Measurements from ENCODE around the gene CMSS1. TPM values are rescaled to one million over a fixed set of nuclear protein-coding genes. Genes with fewer than 3 reads are reported as not detected.
A peak's percentile ranks its signal among the peaks of the same experiment; 100 is the strongest.

The CMSS1 gene
- total RNA-seq, 1 donor from 2014 or later: 35.7 TPM

DNA sequence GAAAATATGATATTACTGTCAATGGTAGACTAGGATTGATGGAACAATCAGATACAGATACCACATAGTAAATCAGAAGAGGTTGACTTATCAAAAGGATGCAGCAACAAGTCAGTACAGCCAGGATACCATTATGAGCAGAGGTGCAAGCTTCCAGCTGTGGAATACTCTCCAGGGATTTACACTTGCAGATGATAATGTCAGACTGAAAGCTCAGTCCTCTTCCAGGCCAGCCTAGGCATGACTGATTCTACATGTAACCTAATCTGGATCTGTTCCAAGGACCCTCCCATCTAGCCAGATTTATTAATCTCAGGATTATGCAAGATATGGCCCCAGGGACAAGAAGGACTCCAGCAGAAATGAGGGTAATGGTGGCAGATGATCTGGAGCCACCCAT, 288.4 kb downstream of the CMSS1 start:
- Mint-ChIP-seq H3K4me1 (ENCODE audit: low read depth) (peaks cover 59% of the 10 kb centered on the region), H3K36me3 (ENCODE audit: insufficient read depth) (peaks cover 2% of the 10 kb centered on the region), H3K9me3 (ENCODE audit: low read depth) (peaks cover 2% of the 10 kb centered on the region), H3K27ac (peak overlapping the region; percentile 94), H3K4me3 (ENCODE audit: low read depth) (no peak overlapping the region), H3K27me3 (no peaks in the 10 kb centered on the region)
- no peak for TF ChIP-seq CTCF (IDR thresholded peaks at IDR 0.05; ENCODE audit: unreplicated experiment)
- no peak for DNase-seq (ENCODE audit: low spot score, unreplicated experiment)

DNA sequence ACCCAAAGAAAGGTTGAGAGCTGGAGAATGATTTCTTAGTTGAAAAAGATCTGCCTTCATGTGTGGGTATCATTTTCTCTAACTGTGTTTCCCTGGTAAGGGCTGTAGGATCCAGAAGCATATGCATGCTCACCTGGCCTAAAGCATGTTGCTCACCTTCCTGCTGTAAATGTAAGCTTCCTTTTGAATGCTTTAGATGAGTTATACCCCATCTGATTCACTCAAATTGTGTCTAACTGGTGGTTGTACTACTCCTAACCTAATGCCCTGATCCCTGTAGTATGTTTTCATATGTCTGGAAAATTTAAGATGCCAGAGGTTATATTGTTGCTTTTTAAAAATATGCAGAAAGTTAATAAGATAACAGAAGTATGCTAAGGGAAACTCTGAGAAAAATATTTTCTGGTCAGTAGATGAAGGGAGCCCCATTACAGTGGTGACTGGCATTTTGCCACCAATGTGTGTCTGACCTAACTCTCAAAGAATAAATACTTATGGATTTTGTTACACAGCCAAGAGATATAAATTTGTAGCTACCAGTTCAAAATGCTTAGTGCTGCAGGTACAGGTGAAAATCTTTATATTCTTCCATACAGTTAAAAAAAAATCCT, 289.0 kb downstream of the CMSS1 start:
- no peaks in the 10 kb centered on the region for H3K27me3 Mint-ChIP-seq
- peaks cover 58% of the 10 kb centered on the region for H3K4me1 Mint-ChIP-seq (ENCODE audit: low read depth)
- H3K36me3 Mint-ChIP-seq (ENCODE audit: insufficient read depth): no peaks in the 10 kb centered on the region
- H3K4me3 Mint-ChIP-seq (ENCODE audit: low read depth): no peak overlapping the region
- H3K9me3 Mint-ChIP-seq (ENCODE audit: low read depth): no peaks in the 10 kb centered on the region
- no peak for TF ChIP-seq CTCF (IDR thresholded peaks at IDR 0.05; ENCODE audit: unreplicated experiment)
- no peak for DNase-seq (ENCODE audit: low spot score, unreplicated experiment)
- H3K27ac Mint-ChIP-seq: peak overlapping the region; percentile 94

DNA sequence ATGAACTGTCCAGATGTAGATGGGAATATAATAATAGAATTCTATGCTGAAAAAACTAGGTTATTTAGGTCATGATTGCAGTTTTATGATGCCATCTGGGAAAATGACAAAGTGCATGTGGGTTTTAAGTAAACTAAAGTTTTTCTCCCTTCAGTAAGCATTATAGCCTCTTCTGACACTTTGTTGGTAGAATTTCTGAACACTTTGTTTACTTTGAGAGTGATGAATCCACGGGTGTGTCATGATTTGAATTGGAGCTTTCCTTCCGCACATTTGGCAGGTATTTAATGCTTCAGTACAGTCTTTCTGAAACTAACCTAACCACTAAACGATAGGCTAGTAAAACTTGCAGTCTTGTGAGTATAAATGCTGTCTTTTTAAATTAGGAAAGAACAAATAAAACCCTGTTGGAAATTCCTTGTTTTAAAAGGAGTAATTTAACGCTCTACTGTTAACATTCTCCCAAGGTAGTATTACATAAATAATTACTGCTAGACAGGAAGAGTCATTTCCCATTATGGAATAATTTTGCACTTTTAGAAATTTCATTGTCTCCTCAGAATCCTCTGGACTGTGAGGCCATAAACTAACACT, 289.7 kb downstream of the CMSS1 start:
- no peak for DNase-seq (ENCODE audit: low spot score, unreplicated experiment)
- H3K36me3 Mint-ChIP-seq (ENCODE audit: insufficient read depth): no peaks in the 10 kb centered on the region
- no peak overlapping the region for H3K4me3 Mint-ChIP-seq (ENCODE audit: low read depth)
- H3K9me3 Mint-ChIP-seq (ENCODE audit: low read depth): no peaks in the 10 kb centered on the region
- TF ChIP-seq CTCF (IDR thresholded peaks at IDR 0.05; ENCODE audit: unreplicated experiment): no peak
- H3K27ac Mint-ChIP-seq: peak overlapping the region; percentile 39
- peaks cover 58% of the 10 kb centered on the region for H3K4me1 Mint-ChIP-seq (ENCODE audit: low read depth)
- H3K27me3 Mint-ChIP-seq: no peaks in the 10 kb centered on the region

DNA sequence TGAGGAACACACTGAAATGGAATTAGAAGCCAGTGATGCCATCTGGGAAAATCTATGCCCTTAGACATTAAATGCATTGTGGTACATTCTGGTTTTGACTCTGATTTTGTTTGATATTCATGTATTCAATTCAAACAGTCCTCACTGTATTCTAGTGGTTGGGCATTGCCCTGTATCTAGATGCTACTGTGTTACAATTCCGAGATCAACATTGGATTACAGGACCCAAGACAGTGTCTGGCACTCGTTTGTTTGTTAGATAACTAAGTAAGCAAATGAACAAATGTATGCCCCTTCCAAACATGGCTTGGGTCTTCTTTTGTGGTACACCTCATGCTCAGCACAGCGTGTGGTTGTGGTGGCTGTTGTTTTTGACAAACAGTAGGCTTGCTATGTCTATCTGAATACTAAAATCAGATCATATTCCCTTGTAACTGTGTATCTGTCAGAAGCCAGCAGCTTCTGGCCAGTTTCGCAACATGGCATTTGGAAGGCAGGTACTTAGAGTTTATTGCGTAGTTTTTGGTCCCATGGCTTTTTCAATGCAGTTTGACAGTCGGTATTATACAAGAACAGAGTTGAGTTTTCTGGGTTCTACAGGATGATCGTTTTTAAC, 290.9 kb downstream of the CMSS1 start:
- Mint-ChIP-seq H3K9me3 (ENCODE audit: low read depth) (no peaks in the 10 kb centered on the region), H3K27me3 (no peaks in the 10 kb centered on the region), H3K4me3 (ENCODE audit: low read depth) (no peak overlapping the region), H3K27ac (no peak overlapping the region), H3K36me3 (ENCODE audit: insufficient read depth) (no peaks in the 10 kb centered on the region), H3K4me1 (ENCODE audit: low read depth) (peaks cover 50% of the 10 kb centered on the region)
- DNase-seq (ENCODE audit: low spot score, unreplicated experiment): no peak
- TF ChIP-seq CTCF (IDR thresholded peaks at IDR 0.05; ENCODE audit: unreplicated experiment): no peak

DNA sequence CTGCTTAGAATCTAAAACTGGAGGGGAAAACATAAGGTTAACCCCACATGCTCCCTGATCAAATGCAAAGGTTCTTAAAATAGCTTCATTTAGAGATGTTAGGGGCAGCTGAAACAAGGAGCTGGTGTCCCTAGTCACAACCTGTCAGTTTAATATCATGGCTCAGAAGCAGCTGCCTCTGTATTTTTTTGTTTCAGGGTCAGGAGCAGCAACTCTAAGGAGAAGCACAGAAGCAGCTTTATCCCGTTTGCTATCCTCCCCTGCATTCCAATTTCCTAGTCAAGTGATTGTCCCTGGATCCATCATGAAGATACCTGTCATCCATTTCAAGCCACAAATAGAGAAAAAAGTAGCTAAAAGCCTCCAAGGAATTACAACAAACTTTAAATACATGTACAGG, 292.5 kb downstream of the CMSS1 start:
- no peak overlapping the region for H3K27ac Mint-ChIP-seq
- no peak for DNase-seq (ENCODE audit: low spot score, unreplicated experiment)
- H3K4me3 Mint-ChIP-seq (ENCODE audit: low read depth): no peak overlapping the region
- no peak for TF ChIP-seq CTCF (IDR thresholded peaks at IDR 0.05; ENCODE audit: unreplicated experiment)
- no peaks in the 10 kb centered on the region for H3K27me3 Mint-ChIP-seq
- H3K9me3 Mint-ChIP-seq (ENCODE audit: low read depth): no peaks in the 10 kb centered on the region
- H3K4me1 Mint-ChIP-seq (ENCODE audit: low read depth): peaks cover 41% of the 10 kb centered on the region
- no peaks in the 10 kb centered on the region for H3K36me3 Mint-ChIP-seq (ENCODE audit: insufficient read depth)

Measured in progenitor cell of endocrine pancreas (in vitro differentiated cells).